ENCODE measurements around the gene GALNT1. TPM values are rescaled to one million over a fixed set of nuclear protein-coding genes. Genes with fewer than 3 reads are reported as not detected.

The GALNT1 gene
- total RNA-seq, 1 donor from 2014 or later = 270 TPM

DNA sequence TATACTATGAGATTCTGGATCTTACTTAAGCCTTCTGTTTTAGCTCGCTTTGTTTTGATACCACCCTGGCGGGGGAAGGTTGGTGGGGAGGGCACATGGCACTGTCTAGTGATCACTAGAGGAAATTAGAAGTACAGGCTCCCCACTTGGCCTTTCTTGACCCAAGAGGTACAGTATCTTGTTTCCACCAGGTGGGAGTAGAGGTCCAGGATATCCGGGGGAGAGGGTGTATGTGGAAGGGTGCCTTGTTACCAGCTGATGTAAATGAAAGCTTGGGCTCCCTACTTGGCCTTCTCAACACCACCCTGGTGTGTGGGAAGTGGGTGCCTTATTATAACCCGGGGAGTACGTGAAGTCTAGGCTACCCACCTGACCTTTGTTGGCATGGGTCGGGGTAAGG lies 7.5 kb downstream of the GALNT1 start:
- DNase-seq (ENCODE audit: extremely low spot score, unreplicated experiment) = no peak
- peaks cover 42% of the 10 kb centered on the region for H3K9me3 Mint-ChIP-seq (ENCODE audit: unreplicated experiment)
- H3K27me3 Mint-ChIP-seq (ENCODE audit: unreplicated experiment) = no peaks in the 10 kb centered on the region
- H3K4me3 Mint-ChIP-seq (ENCODE audit: unreplicated experiment) = no peak overlapping the region
- TF ChIP-seq, protein P1, sequence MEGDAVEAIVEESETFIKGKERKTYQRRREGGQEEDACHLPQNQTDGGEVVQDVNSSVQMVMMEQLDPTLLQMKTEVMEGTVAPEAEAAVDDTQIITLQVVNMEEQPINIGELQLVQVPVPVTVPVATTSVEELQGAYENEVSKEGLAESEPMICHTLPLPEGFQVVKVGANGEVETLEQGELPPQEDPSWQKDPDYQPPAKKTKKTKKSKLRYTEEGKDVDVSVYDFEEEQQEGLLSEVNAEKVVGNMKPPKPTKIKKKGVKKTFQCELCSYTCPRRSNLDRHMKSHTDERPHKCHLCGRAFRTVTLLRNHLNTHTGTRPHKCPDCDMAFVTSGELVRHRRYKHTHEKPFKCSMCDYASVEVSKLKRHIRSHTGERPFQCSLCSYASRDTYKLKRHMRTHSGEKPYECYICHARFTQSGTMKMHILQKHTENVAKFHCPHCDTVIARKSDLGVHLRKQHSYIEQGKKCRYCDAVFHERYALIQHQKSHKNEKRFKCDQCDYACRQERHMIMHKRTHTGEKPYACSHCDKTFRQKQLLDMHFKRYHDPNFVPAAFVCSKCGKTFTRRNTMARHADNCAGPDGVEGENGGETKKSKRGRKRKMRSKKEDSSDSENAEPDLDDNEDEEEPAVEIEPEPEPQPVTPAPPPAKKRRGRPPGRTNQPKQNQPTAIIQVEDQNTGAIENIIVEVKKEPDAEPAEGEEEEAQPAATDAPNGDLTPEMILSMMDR (IDR thresholded peaks at IDR 0.05) = no peak
- H3K27ac Mint-ChIP-seq (ENCODE audit: unreplicated experiment) = peak overlapping the region; percentile 15
- H3K4me1 Mint-ChIP-seq (ENCODE audit: unreplicated experiment) = peaks cover 25% of the 10 kb centered on the region
- peaks cover 55% of the 10 kb centered on the region for H3K36me3 Mint-ChIP-seq (ENCODE audit: unreplicated experiment)

GRCh38 chr18:35589546-35589945 lies 8.0 kb downstream of the GALNT1 start:
- TF ChIP-seq, protein P1 (IDR thresholded peaks at IDR 0.05) = no peak
- Mint-ChIP-seq H3K36me3 (ENCODE audit: unreplicated experiment) (peaks cover 51% of the 10 kb centered on the region), H3K27me3 (ENCODE audit: unreplicated experiment) (no peaks in the 10 kb centered on the region), H3K4me3 (ENCODE audit: unreplicated experiment) (no peak overlapping the region), H3K9me3 (ENCODE audit: unreplicated experiment) (peaks cover 38% of the 10 kb centered on the region), H3K4me1 (ENCODE audit: unreplicated experiment) (peaks cover 27% of the 10 kb centered on the region), H3K27ac (ENCODE audit: unreplicated experiment) (no peak overlapping the region)
- DNase-seq (ENCODE audit: extremely low spot score, unreplicated experiment) = no peak

DNA sequence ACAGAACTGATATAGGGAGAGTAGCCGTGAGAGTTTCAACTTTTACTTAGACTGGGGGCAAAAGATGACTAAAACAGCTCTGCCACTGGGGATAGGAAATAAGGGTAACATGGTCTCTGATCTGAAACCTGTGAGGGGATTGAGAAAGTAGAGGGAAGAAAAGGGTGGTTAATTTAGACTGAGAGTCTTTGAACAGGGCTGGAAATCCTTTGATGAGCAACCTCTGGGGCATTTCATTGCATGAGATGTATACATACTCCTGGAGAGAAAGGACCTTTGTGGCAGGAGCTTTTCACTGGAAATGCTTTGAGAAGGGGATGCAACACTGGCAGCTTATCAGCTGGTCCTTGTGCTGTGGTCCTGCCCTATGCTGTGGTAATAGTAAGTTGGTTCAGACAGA lies 9.4 kb downstream of the GALNT1 start:
- Mint-ChIP-seq H3K27ac (ENCODE audit: unreplicated experiment) (no peak overlapping the region), H3K27me3 (ENCODE audit: unreplicated experiment) (no peaks in the 10 kb centered on the region), H3K9me3 (ENCODE audit: unreplicated experiment) (peaks cover 30% of the 10 kb centered on the region), H3K4me1 (ENCODE audit: unreplicated experiment) (peaks cover 34% of the 10 kb centered on the region), H3K4me3 (ENCODE audit: unreplicated experiment) (no peak overlapping the region), H3K36me3 (ENCODE audit: unreplicated experiment) (peaks cover 43% of the 10 kb centered on the region)
- TF ChIP-seq, protein P1 (IDR thresholded peaks at IDR 0.05) = no peak
- no peak for DNase-seq (ENCODE audit: extremely low spot score, unreplicated experiment)

DNA sequence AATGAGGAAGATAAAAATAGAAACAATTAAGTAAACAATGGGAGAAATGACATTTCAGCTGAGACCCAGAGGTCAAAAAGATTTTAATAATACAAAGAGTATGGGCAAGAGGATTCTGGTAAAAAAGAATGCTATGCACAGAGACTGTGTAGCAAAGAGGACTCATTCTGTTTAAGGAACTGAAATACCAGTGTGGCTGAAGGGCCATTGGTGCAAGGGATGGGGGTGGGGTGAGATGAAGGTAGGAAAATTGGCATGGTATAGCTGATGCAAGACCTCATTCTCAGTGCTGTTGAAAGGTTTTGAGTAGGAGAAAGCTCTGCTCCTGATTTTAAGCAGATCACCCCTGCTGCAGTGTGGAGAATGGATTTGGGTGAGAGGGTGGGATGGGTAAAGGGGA lies 10.8 kb downstream of the GALNT1 start:
- peaks cover 24% of the 10 kb centered on the region for H3K9me3 Mint-ChIP-seq (ENCODE audit: unreplicated experiment)
- no peak overlapping the region for H3K27ac Mint-ChIP-seq (ENCODE audit: unreplicated experiment)
- TF ChIP-seq, protein P1 (IDR thresholded peaks at IDR 0.05) = no peak
- peaks cover 34% of the 10 kb centered on the region for H3K4me1 Mint-ChIP-seq (ENCODE audit: unreplicated experiment)
- peaks cover 32% of the 10 kb centered on the region for H3K36me3 Mint-ChIP-seq (ENCODE audit: unreplicated experiment)
- H3K27me3 Mint-ChIP-seq (ENCODE audit: unreplicated experiment) = no peaks in the 10 kb centered on the region
- H3K4me3 Mint-ChIP-seq (ENCODE audit: unreplicated experiment) = no peak overlapping the region
- DNase-seq (ENCODE audit: extremely low spot score, unreplicated experiment) = no peak

DNA sequence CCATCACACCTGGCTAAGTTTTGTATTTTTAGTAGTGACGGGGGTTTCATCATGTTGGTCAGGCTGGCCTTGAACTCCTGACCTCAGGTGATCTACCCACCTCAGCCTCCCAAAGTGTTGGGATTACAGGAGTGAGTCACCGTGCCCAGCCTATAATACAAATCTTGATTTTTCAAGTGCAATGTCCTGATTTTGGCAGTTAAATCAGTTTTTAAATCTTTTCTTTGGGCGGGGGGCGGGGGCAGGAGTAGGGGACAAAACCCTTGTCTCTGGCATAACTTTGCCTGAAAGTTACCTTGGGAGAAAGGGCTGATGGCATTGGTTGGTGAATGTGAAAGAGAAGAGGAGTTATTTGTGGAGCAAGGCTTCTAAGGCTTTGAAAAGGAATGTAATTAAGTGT lies 12.3 kb downstream of the GALNT1 start:
- Mint-ChIP-seq H3K27ac (ENCODE audit: unreplicated experiment) (no peak overlapping the region), H3K9me3 (ENCODE audit: unreplicated experiment) (peaks cover 8% of the 10 kb centered on the region)
- DNase-seq (ENCODE audit: extremely low spot score, unreplicated experiment) = no peak

More for the DNA sequence above, 12.3 kb downstream of the GALNT1 start:
- no peaks in the 10 kb centered on the region for H3K27me3 Mint-ChIP-seq (ENCODE audit: unreplicated experiment)
- peaks cover 32% of the 10 kb centered on the region for H3K4me1 Mint-ChIP-seq (ENCODE audit: unreplicated experiment)
- peaks cover 23% of the 10 kb centered on the region for H3K36me3 Mint-ChIP-seq (ENCODE audit: unreplicated experiment)
- TF ChIP-seq, protein P1 (IDR thresholded peaks at IDR 0.05) = no peak
- H3K4me3 Mint-ChIP-seq (ENCODE audit: unreplicated experiment) = no peak overlapping the region
